ENCODE results near the gene AGO1.

Gene AGO1

DNA sequence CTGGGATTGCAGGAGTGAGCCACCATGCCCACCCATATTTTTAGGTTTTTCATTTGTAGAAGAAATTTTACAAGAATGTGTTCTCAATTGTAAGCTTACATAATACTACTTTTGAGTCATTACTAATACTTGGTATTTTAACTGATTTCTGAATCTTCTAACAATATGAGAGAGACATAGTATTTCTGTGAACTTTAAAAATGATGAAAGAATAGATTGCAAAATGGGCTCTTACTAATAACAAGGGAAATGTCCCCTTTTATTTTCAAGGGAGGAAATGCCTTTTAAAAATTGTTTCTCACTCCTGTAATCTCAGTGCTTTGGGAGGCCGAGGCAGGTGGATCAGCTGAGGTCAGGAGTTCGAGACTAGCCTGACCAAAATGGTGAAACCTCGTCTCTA, 53.8 kb downstream of the AGO1 start:
- Histone ChIP-seq H3K79me2 (peaks cover 14% of the 10 kb centered on the region), H3K36me3 (ENCODE audit: control insufficient read depth, insufficient read depth, low read length) (no peaks in the 10 kb centered on the region), H2AFZ (no peak overlapping the region), H3K27ac (no peak overlapping the region), H3K4me1 (no peaks in the 10 kb centered on the region), H3K9ac (no peak overlapping the region), H3K27me3 (ENCODE audit: control insufficient read depth, insufficient read depth, low read length) (no peaks in the 10 kb centered on the region), H3K4me2 (ENCODE audit: low read length) (no peak overlapping the region), H3K4me3 (ENCODE audit: low read depth, low read length) (no peak overlapping the region), H3K9me3 (ENCODE audit: control insufficient read depth, low read length) (no peaks in the 10 kb centered on the region)
- TF ChIP-seq, protein P1, sequence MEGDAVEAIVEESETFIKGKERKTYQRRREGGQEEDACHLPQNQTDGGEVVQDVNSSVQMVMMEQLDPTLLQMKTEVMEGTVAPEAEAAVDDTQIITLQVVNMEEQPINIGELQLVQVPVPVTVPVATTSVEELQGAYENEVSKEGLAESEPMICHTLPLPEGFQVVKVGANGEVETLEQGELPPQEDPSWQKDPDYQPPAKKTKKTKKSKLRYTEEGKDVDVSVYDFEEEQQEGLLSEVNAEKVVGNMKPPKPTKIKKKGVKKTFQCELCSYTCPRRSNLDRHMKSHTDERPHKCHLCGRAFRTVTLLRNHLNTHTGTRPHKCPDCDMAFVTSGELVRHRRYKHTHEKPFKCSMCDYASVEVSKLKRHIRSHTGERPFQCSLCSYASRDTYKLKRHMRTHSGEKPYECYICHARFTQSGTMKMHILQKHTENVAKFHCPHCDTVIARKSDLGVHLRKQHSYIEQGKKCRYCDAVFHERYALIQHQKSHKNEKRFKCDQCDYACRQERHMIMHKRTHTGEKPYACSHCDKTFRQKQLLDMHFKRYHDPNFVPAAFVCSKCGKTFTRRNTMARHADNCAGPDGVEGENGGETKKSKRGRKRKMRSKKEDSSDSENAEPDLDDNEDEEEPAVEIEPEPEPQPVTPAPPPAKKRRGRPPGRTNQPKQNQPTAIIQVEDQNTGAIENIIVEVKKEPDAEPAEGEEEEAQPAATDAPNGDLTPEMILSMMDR (IDR thresholded peaks at IDR 0.05): no peak

DNA sequence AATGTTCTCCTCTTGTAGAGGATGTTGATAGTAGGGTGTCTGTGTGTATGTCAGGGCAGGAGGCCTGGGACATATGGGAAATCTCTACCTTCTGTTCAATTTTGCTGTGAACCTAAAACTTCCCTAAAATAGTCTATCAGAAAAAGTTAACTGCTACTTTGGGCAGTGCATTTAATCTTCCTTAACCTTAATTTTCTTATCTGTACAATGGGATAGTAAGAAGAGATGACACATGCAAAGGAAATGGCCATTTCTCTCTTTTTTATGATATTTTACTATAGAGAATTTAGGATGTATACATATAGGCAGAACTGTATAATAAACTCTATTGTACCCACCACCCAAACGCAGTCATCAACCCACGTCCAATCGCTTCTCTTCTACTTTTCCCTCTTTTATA, 56.5 kb downstream of the AGO1 start:
- Histone ChIP-seq H3K4me2 (ENCODE audit: low read length) (no peak overlapping the region), H3K4me3 (ENCODE audit: low read depth, low read length) (no peak overlapping the region), H3K4me1 (no peaks in the 10 kb centered on the region), H2AFZ (no peak overlapping the region), H3K27me3 (ENCODE audit: control insufficient read depth, insufficient read depth, low read length) (no peaks in the 10 kb centered on the region), H3K27ac (no peak overlapping the region), H3K36me3 (ENCODE audit: control insufficient read depth, insufficient read depth, low read length) (no peaks in the 10 kb centered on the region), H3K9ac (no peak overlapping the region), H3K9me3 (ENCODE audit: control insufficient read depth, low read length) (no peaks in the 10 kb centered on the region), H3K79me2 (peaks cover 17% of the 10 kb centered on the region)
- TF ChIP-seq, protein P1 (IDR thresholded peaks at IDR 0.05): no peak

DNA sequence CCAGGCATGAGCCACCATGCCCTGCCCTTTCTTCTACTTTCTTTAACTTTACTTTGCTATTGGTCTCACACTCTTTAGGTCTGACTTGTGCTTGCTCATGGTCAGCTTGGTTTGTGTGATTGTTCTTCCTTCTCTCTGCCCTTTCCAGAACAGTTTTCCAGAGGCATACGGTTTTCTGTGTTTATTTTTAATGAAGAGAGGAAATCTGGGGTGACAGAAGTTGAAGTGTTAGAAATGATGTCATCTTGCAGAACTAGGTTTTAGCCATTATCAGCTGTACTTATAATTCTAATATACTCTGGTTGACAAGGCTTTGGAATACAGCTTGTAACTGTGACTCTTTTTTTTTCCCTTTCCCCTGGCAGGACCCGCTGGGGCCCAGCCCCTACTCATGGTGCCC, 62.3 kb downstream of the AGO1 start:
- H3K27me3 ChIP-seq (ENCODE audit: control insufficient read depth, insufficient read depth, low read length): no peaks in the 10 kb centered on the region
- no peak overlapping the region for H3K4me3 ChIP-seq (ENCODE audit: low read depth, low read length)
- no peak overlapping the region for H3K4me2 ChIP-seq (ENCODE audit: low read length)
- H3K36me3 ChIP-seq (ENCODE audit: control insufficient read depth, insufficient read depth, low read length): no peaks in the 10 kb centered on the region
- H3K27ac ChIP-seq: no peak overlapping the region
- no peaks in the 10 kb centered on the region for H3K4me1 ChIP-seq
- no peak overlapping the region for H3K9ac ChIP-seq
- H3K9me3 ChIP-seq (ENCODE audit: control insufficient read depth, low read length): no peaks in the 10 kb centered on the region
- TF ChIP-seq, protein P1 (IDR thresholded peaks at IDR 0.05): no peak
- no peak overlapping the region for H2AFZ ChIP-seq
- peaks cover 17% of the 10 kb centered on the region for H3K79me2 ChIP-seq

DNA sequence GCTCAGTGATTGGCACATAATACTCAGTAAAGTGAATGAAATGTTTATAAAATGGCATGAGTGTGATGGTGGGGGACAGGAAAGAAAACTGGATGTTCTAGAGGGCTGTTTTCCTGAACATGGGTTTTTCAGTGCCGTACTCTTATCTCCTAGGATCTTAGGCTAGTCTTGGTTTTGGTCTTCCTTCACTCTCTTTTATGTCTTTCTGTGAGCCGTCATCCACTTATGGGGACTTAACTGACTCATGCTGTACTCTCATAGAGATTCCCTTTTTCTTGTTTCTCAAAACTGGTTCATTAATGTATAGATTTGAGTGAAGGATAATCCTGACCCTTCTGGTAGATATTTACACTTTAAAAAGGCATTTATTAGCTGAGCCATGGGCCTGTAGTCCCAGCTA, 64.5 kb downstream of the AGO1 start:
- H3K79me2 ChIP-seq: peaks cover 15% of the 10 kb centered on the region
- no peak overlapping the region for H2AFZ ChIP-seq
- H3K4me3 ChIP-seq (ENCODE audit: low read depth, low read length): no peak overlapping the region
- TF ChIP-seq, protein P1 (IDR thresholded peaks at IDR 0.05): no peak
- H3K9ac ChIP-seq: no peak overlapping the region
- H3K27ac ChIP-seq: no peak overlapping the region
- H3K27me3 ChIP-seq (ENCODE audit: control insufficient read depth, insufficient read depth, low read length): no peaks in the 10 kb centered on the region
- no peaks in the 10 kb centered on the region for H3K36me3 ChIP-seq (ENCODE audit: control insufficient read depth, insufficient read depth, low read length)
- H3K4me1 ChIP-seq: no peaks in the 10 kb centered on the region
- H3K4me2 ChIP-seq (ENCODE audit: low read length): no peak overlapping the region
- no peaks in the 10 kb centered on the region for H3K9me3 ChIP-seq (ENCODE audit: control insufficient read depth, low read length)

DNA sequence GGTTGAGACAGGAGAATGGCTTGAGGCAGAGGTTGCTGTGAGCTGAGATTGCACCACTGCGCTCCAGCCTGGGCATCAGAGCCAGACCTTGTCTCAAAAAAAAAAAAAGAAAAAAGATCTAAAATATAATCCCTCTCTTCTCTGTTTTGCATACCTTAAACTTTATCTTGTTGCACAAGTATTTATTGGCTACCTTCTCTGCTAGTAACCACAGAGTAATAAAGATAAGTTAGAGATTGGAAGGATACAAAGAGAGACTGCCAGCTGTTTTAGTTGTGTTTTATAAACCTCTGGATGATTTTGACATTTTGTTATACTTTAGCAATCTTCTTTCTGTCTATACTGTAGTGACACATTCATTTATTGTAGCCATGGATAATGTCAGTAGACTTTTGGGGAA, 75.5 kb downstream of the AGO1 start:
- no peak overlapping the region for H3K4me3 ChIP-seq (ENCODE audit: low read depth, low read length)
- no peak overlapping the region for H3K27ac ChIP-seq
- H3K27me3 ChIP-seq (ENCODE audit: control insufficient read depth, insufficient read depth, low read length): no peaks in the 10 kb centered on the region
- no peak overlapping the region for H2AFZ ChIP-seq
- peaks cover 10% of the 10 kb centered on the region for H3K79me2 ChIP-seq
- H3K36me3 ChIP-seq (ENCODE audit: control insufficient read depth, insufficient read depth, low read length): no peaks in the 10 kb centered on the region
- no peak overlapping the region for H3K4me2 ChIP-seq (ENCODE audit: low read length)
- TF ChIP-seq, protein P1 (IDR thresholded peaks at IDR 0.05): no peak
- H3K9ac ChIP-seq: no peak overlapping the region
- no peaks in the 10 kb centered on the region for H3K9me3 ChIP-seq (ENCODE audit: control insufficient read depth, low read length)
- no peaks in the 10 kb centered on the region for H3K4me1 ChIP-seq
